H9 (cell line): ENCODE measurements around the gene CXCL6. TPM values are rescaled to one million over a fixed set of nuclear protein-coding genes. Genes with fewer than 3 reads are reported as not detected.

Experiments
- DNase-seq: peaks from one replicate; pipeline ENCODE4 v3.0.0-alpha.2; 2017
- H2AFZ ChIP-seq: one replicate; pipeline ENCODE4 v1.6.1; 2013; ENCODE audit warnings: mild to moderate bottlenecking, low read length, control low read depth, moderate library complexity
- H2AK5ac ChIP-seq: 2 replicates; pipeline ENCODE4 v1.6.1; 2013; ENCODE audit warnings: low read length, control low read depth, mixed read lengths; ENCODE audit not compliant: insufficient read length
- H2BK120ac ChIP-seq: one replicate; pipeline ENCODE4 v1.6.1; 2013; ENCODE audit warnings: low read depth, mild to moderate bottlenecking, low read length, control low read depth, inconsistent platforms; ENCODE audit not compliant: poor library complexity, severe bottlenecking
- H2BK12ac ChIP-seq: 2 replicates; pipeline ENCODE4 v1.6.1; 2013; ENCODE audit warnings: low read length, control low read depth, mixed read lengths, low read depth; ENCODE audit not compliant: insufficient read length
- H2BK15ac ChIP-seq: 2 replicates; pipeline ENCODE4 v1.6.1; 2013; ENCODE audit warnings: low read depth, low read length, control low read depth
- H2BK20ac ChIP-seq: one replicate; pipeline ENCODE4 v1.6.1; 2013; ENCODE audit warnings: low read depth, mild to moderate bottlenecking, low read length, control low read depth, inconsistent platforms; ENCODE audit not compliant: poor library complexity, severe bottlenecking
- H2BK5ac ChIP-seq: 2 replicates; pipeline ENCODE4 v1.6.1; 2013; ENCODE audit warnings: low read length, control low read depth, mixed read lengths; ENCODE audit not compliant: insufficient read length
- H3K14ac ChIP-seq: 2 replicates; pipeline ENCODE4 v1.6.1; 2013; ENCODE audit warnings: low read length, control low read depth; ENCODE audit not compliant: insufficient read depth
- H3K18ac ChIP-seq: 2 replicates; pipeline ENCODE4 v1.6.1; 2013; ENCODE audit warnings: low read depth, mild to moderate bottlenecking, mixed read lengths, low read length, control low read depth; ENCODE audit not compliant: insufficient read length
- H3K23ac ChIP-seq: 2 replicates; pipeline ENCODE4 v1.6.1; 2013; ENCODE audit warnings: low read length, control low read depth, mixed read lengths, low read depth; ENCODE audit not compliant: insufficient read length
- H3K23me2 ChIP-seq: 2 replicates; pipeline ENCODE4 v1.6.1; 2013; ENCODE audit warnings: low read depth, mild to moderate bottlenecking, mixed read lengths, low read length, control low read depth; ENCODE audit not compliant: insufficient read length, poor library complexity, severe bottlenecking
- H3K27ac ChIP-seq: 2 replicates; pipeline ENCODE4 v1.5.1; 2013; ENCODE audit warnings: low read length, control low read depth, mixed read lengths, low read depth; ENCODE audit not compliant: insufficient read length
- H3K27me3 ChIP-seq: 2 replicates; pipeline ENCODE4 v1.6.1; 2013; ENCODE audit warnings: low read length, control low read depth, inconsistent platforms; ENCODE audit not compliant: insufficient read depth
- H3K4ac ChIP-seq: 2 replicates; pipeline ENCODE4 v1.6.1; 2013; ENCODE audit warnings: low read depth, mild to moderate bottlenecking, control low read depth, inconsistent platforms, low read length, moderate library complexity
- H3K4me1 ChIP-seq: 2 replicates; pipeline ENCODE4 v1.6.1; 2013; ENCODE audit warnings: low read length, control low read depth, inconsistent platforms; ENCODE audit not compliant: insufficient read depth
- H3K4me2 ChIP-seq: 2 replicates; pipeline ENCODE4 v1.6.1; 2013; ENCODE audit warnings: low read length, control low read depth, mixed read lengths; ENCODE audit not compliant: insufficient read length, insufficient read depth
- H3K56ac ChIP-seq: 2 replicates; pipeline ENCODE4 v1.6.1; 2013; ENCODE audit warnings: low read depth, mild to moderate bottlenecking, mixed read lengths, low read length, control low read depth; ENCODE audit not compliant: insufficient read length
- H3K79me1 ChIP-seq: 2 replicates; pipeline ENCODE4 v1.6.1; 2013; ENCODE audit warnings: low read depth, mild to moderate bottlenecking, moderate library complexity, low read length, control low read depth, inconsistent platforms; ENCODE audit not compliant: insufficient read depth, poor library complexity, severe bottlenecking
- H3K79me2 ChIP-seq: 2 replicates; pipeline ENCODE4 v1.6.1; 2013; ENCODE audit warnings: low read length, control low read depth, inconsistent platforms; ENCODE audit not compliant: insufficient read depth
- H3K9ac ChIP-seq: 2 replicates; pipeline ENCODE4 v1.6.1; 2013; ENCODE audit warnings: low read length, control low read depth, mixed read lengths; ENCODE audit not compliant: insufficient read length; ENCODE audit errors: extremely low read depth
- H3K9me3 ChIP-seq: one replicate; pipeline ENCODE4 v1.6.1; 2013; ENCODE audit warnings: low read depth, low read length, inconsistent platforms; ENCODE audit not compliant: control insufficient read depth
- H3T11ph ChIP-seq: one replicate; pipeline ENCODE4 v1.6.1; 2013; ENCODE audit warnings: mild to moderate bottlenecking, low read length, control low read depth, inconsistent platforms
- H4K20me1 ChIP-seq: one replicate; pipeline ENCODE4 v1.6.1; 2013; ENCODE audit not compliant: control insufficient read depth, insufficient read length, insufficient read depth
- H4K5ac ChIP-seq: 2 replicates; pipeline ENCODE4 v1.6.1; 2013; ENCODE audit warnings: low read depth, mild to moderate bottlenecking, mixed read lengths, low read length, control low read depth; ENCODE audit not compliant: insufficient read length
- H4K8ac ChIP-seq: replicated peaks from 2 replicates; pipeline ENCODE4 v1.6.1; 2013; ENCODE audit warnings: low read length, control low read depth, mixed read lengths, low read depth; ENCODE audit not compliant: insufficient read length
- H4K91ac ChIP-seq: 2 replicates; pipeline ENCODE4 v1.6.1; 2013; ENCODE audit warnings: low read depth, mild to moderate bottlenecking, moderate library complexity, mixed read lengths, low read length, control low read depth; ENCODE audit not compliant: insufficient read length
- H3K27ac Mint-ChIP-seq, 3 experiments: 2 replicates in 2 of 3; 3 replicates in 1 of 3; pipeline ENCODE4 v1.8.0; 2020 to 2021; ENCODE audit warnings: mixed read lengths in 3 of 3, mild to moderate bottlenecking in 1 of 3, moderate library complexity in 1 of 3
- H3K27me3 Mint-ChIP-seq: 2 replicates; pipeline ENCODE4 v1.8.0; 2021; ENCODE audit warnings: low read depth, mild to moderate bottlenecking, moderate library complexity, mixed read lengths
- H3K36me3 Mint-ChIP-seq, 3 experiments: 2 replicates in 2 of 3; 3 replicates in 1 of 3; pipeline ENCODE4 v1.8.0; 2020 to 2021; ENCODE audit warnings: low read depth in 3 of 3, mixed read lengths in 3 of 3; ENCODE audit not compliant: insufficient read depth in 1 of 3
- H3K4me1 Mint-ChIP-seq, 2 experiments: 2 replicates each; pipeline ENCODE4 v1.8.0; 2020; ENCODE audit warnings: mixed read lengths in 2 of 2
- H3K4me3 Mint-ChIP-seq, 2 experiments: 2 replicates in 1 of 2; 3 replicates in 1 of 2; pipeline ENCODE4 v1.8.0; 2020 to 2021; ENCODE audit warnings: mild to moderate bottlenecking in 2 of 2, mixed read lengths in 2 of 2, moderate library complexity in 1 of 2
- H3K9me3 Mint-ChIP-seq, 2 experiments: 2 replicates in 1 of 2; 3 replicates in 1 of 2; pipeline ENCODE4 v1.8.0; 2020; ENCODE audit warnings: mild to moderate bottlenecking in 2 of 2, mixed read lengths in 2 of 2, moderate library complexity in 1 of 2
- total RNA-seq: library from RNA; stranded (reverse); gene quantifications from 2 replicates; pipeline ENCODE4 v1.2.1, GENCODE V29; 2021
- TF ChIP-seq, protein P1 (sequence below): fragments of 200-600 bp; sonication (generic); conservative IDR thresholded peaks from 3 replicates; pipeline ENCODE4 v1.8.0; 2021; ENCODE audit warnings: antibody characterized with exemption, mild to moderate bottlenecking

Gene CXCL6
- total RNA-seq, 1 experiment from 2014 or later: 0.85 TPM

DNA sequence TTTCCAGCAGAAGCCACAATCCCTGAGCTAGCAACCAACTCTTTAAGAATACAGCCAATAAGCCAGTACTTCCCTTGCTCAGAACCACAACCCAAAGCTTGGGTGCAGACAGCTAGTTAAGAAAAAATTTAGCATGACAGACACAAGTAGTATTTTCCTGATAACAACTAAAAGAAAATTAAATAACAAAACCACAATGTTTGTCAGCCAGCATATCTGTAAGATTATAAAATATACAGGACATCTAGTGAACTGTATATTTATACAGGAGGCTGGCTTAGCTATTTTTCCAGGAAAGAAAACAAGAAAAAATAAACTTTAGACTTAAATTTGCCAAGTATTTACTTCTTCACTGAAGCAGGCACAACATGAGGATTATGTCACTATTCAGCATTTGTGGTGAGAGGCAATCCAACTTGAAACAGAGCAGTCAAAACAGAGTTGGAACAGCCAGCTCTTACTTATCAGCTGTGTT lies 23.2 kb downstream of the CXCL6 start:
- no peak overlapping the region for H4K91ac ChIP-seq
- no peak overlapping the region for H3T11ph ChIP-seq
- no peaks in the 10 kb centered on the region for H3K9me3 ChIP-seq
- H3K4me1 Mint-ChIP-seq: peaks cover 0 to 3% of the 10 kb centered on the region in 2 experiments; a peak in 1 of 4 replicates
- H3K4me2 ChIP-seq: no peak overlapping the region
- H4K8ac ChIP-seq: no peak overlapping the region
- no peak overlapping the region for H2BK120ac ChIP-seq
- no peak overlapping the region for H3K18ac ChIP-seq
- H3K27me3 Mint-ChIP-seq: no peaks in the 10 kb centered on the region
- H2AK5ac ChIP-seq: no peak overlapping the region
- no peaks in the 10 kb centered on the region for H3K27me3 ChIP-seq
- no peak overlapping the region for H3K4me3 Mint-ChIP-seq
- H3K4ac ChIP-seq: no peak overlapping the region
- DNase-seq: no peak
- no peak overlapping the region for H2BK20ac ChIP-seq
- no peak overlapping the region for H3K56ac ChIP-seq
- H4K5ac ChIP-seq: no peak overlapping the region
- no peaks in the 10 kb centered on the region; the same call in 1 of the 2 replicates for H3K4me1 ChIP-seq
- no peak overlapping the region for H3K23ac ChIP-seq
- no peak overlapping the region for H2BK5ac ChIP-seq
- H3K27ac Mint-ChIP-seq: no peak overlapping the region
- TF ChIP-seq, protein P1, sequence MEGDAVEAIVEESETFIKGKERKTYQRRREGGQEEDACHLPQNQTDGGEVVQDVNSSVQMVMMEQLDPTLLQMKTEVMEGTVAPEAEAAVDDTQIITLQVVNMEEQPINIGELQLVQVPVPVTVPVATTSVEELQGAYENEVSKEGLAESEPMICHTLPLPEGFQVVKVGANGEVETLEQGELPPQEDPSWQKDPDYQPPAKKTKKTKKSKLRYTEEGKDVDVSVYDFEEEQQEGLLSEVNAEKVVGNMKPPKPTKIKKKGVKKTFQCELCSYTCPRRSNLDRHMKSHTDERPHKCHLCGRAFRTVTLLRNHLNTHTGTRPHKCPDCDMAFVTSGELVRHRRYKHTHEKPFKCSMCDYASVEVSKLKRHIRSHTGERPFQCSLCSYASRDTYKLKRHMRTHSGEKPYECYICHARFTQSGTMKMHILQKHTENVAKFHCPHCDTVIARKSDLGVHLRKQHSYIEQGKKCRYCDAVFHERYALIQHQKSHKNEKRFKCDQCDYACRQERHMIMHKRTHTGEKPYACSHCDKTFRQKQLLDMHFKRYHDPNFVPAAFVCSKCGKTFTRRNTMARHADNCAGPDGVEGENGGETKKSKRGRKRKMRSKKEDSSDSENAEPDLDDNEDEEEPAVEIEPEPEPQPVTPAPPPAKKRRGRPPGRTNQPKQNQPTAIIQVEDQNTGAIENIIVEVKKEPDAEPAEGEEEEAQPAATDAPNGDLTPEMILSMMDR: no peak
- H2BK15ac ChIP-seq: no peak overlapping the region
- no peaks in the 10 kb centered on the region for H3K79me1 ChIP-seq
- no peaks in the 10 kb centered on the region for H3K79me2 ChIP-seq
- no peaks in the 10 kb centered on the region for H3K36me3 Mint-ChIP-seq
- H4K20me1 ChIP-seq: no peaks in the 10 kb centered on the region
- no peak overlapping the region for H2AFZ ChIP-seq
- no peak overlapping the region for H3K9ac ChIP-seq
- H3K27ac ChIP-seq: no peak overlapping the region
- no peak overlapping the region for H3K14ac ChIP-seq
- H3K9me3 Mint-ChIP-seq: no peaks in the 10 kb centered on the region; a peak in 1 of 5 replicates
- H2BK12ac ChIP-seq: no peak overlapping the region
- H3K23me2 ChIP-seq: no peaks in the 10 kb centered on the region
